Lung (tissue), 4 donors: ENCODE results near the gene POLE4. TPM values are rescaled to one million over a fixed set of nuclear protein-coding genes. Genes with fewer than 3 reads are reported as not detected.

Experiments used
- polyA plus RNA-seq, 2 donors: library from polyadenylated mRNA; stranded (reverse); fragments of 200-250 nt; gene quantifications; one replicate each; pipeline ENCODE4 v1.2.1, GENCODE V29; 2013
- total RNA-seq, 2 donors: library from RNA; depleted of rRNA in 1 of 2; stranded (reverse); fragments of >200 nt in 1 of 2; gene quantifications; one replicate each; pipeline ENCODE4 v1.2.1, GENCODE V29; 2014 to 2021
- donor health status: Bipolar disorder and iron deficiency.
- donor health status: healthy.
- donor health status: DM: yes; HTN: yes; CAD: no.

POLE4 gene
- total and polyA plus RNA-seq, 4 donors, result 18.7 to 87.9 (median 57.6) TPM

Other genes starting within 250 kb of the POLE4 start
- 10 to 100 TPM; 13.6 to 43.1 TPM for gene HK2, start 124.5 kb upstream of the POLE4 start, total RNA-seq
- 10 to 100 TPM; 18.9 to 22.6 TPM for gene HK2, start 124.5 kb upstream of the POLE4 start, polyA plus RNA-seq
- 1 to 10 TPM in 1 of 2 donors, under 1 TPM in 1; 0.63 to 1.6 TPM for gene TACR1, start 240.9 kb downstream of the POLE4 start, total RNA-seq
- under 1 TPM; 0.33 to 0.55 TPM for gene TACR1, start 240.9 kb downstream of the POLE4 start, polyA plus RNA-seq